ENCODE measurements around the gene IL17RA.

IL17RA gene, protein sequence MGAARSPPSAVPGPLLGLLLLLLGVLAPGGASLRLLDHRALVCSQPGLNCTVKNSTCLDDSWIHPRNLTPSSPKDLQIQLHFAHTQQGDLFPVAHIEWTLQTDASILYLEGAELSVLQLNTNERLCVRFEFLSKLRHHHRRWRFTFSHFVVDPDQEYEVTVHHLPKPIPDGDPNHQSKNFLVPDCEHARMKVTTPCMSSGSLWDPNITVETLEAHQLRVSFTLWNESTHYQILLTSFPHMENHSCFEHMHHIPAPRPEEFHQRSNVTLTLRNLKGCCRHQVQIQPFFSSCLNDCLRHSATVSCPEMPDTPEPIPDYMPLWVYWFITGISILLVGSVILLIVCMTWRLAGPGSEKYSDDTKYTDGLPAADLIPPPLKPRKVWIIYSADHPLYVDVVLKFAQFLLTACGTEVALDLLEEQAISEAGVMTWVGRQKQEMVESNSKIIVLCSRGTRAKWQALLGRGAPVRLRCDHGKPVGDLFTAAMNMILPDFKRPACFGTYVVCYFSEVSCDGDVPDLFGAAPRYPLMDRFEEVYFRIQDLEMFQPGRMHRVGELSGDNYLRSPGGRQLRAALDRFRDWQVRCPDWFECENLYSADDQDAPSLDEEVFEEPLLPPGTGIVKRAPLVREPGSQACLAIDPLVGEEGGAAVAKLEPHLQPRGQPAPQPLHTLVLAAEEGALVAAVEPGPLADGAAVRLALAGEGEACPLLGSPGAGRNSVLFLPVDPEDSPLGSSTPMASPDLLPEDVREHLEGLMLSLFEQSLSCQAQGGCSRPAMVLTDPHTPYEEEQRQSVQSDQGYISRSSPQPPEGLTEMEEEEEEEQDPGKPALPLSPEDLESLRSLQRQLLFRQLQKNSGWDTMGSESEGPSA

DNA sequence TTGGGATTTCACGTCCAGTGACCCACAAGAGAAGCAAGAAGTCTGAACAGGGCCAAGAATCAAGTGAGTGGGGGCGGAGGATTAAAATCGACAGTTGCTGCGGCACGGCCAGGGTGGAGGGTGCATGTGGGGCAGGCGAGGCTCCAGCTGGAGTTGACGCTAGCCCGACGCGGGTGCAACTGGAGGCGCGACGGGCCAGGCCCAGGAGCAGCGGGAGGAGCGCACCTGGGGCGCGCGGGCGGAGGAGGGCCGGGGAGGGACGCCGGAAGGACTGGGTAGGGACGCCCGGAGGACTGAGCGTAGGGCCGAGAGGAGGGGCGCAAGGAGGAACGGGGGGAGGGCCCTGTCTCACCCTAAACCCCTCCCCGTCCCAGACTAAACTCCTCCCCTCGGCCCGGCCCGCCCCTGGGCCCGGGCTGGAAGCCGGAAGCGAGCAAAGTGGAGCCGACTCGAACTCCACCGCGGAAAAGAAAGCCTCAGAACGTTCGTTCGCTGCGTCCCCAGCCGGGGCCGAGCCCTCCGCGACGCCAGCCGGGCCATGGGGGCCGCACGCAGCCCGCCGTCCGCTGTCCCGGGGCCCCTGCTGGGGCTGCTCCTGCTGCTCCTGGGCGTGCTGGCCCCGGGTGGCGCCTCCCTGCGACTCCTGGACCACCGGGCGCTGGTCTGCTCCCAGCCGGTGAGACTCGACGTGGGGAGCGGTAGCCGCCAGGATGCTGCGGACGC is at the start of gene IL17RA:
Gene IL17RA, plus strand, starts transcription at position 447 of the 723 bp plus-strand sequence. Its CDS starts 92 bp downstream, at position 539.
- peak; percentile 91 for DNase-seq

DNA sequence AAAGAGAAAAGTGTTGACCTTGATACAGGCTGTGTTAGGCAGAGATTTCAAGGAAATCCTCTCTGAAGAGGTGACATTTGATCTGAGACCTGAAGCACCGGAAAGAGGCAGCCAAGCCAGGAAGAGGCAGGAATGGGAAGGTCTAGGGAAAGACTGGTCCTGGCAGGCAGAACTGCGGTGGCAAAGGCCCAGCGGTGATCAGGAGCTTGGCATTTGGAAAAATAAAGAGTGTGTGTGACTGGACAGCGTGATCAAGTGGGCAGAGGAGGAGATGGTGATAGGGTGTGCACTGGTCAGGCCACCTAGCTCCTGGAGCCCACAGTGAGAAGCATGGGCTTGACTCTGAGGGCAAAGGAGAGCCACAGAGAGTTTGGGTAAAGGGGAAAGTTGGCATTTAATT is 49.6 kb upstream of the IL17RA start:
- DNase-seq = no peak

DNA sequence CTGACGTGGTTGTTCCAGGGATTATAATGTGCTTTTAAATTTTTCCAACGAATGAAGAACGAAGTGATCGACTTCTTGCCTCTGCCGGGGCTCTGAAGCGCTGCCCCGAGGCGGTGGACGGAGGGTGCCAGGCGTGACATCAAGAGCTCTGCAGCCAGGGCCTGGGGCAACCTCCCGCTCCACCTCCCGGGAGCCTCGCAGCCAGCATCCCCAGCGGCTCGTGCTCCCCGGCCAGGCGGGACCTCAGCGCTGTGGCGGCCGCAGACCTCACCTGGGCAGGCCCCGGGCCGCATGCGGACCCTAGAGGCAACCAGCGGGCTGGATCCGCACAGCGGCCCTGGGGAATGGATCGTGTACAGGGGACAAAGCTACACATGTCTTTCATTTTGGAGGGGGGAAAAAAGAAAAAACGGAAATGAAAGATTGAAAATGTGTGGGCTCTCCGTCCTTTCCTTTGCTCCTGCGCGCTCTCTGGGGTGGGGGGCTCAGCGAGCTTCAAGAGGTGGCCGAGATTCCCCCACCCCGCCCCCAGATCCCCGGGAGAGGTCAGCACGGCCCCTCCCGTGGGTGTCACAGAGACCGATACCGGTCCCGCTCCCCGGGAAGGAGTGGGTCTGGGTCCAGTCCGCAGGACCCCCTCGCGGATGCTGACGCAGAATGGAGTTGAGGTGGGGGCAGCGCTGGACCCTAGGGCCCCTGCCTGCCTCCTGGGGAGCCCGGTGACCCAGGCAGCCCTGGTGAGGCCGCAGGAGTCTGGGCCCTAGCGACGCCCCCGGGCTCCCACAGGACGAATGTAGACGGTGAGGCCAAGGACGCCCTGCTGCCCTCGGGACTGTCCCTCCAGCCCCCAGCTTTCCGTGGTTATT is 48.6 kb upstream of the IL17RA start:
- DNase-seq = peak; percentile 24

DNA sequence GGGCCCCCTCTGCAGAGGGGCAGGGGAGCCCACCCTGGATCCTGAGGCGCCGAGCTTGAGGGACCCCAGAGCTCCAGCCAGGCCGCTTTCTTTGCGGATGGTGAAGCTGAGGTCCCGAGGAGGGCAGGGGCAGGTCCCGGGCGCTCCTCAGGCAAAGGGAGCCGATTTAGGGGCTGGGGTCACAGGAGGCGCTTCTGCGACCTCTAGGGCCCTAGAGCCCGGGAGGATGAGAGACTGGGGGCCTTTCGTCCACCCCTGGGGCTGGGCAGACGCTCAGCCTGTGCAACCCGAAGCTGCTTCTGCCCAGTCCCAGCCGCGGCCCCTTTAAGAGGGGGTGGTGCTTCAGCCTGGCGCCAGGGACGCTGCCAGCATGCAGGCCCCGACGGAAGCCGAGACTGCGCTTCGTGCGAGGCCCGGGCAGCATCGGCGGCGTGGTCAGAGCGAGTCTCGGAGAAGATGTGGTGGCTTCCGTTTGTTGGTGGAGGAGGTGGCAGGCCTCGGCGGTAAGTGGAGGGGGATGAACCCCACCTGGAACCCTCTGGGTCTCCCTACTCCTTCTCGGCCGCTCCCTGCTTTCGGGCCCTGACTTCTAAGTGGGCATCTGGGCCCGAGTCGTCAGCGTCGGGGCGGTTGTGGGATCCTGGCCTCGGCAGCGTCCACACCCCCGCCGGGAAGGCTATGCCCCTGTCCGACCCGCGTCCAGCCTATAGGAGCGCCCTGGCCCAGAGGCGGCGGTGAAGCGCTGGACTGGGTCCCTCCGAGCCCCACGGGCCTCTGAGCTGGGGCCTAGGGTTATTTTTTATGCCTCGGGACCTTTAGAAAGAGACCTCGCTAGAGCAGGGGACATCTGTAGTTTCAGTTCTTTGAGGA is 47.7 kb upstream of the IL17RA start:
- DNase-seq = peak; percentile 6

DNA sequence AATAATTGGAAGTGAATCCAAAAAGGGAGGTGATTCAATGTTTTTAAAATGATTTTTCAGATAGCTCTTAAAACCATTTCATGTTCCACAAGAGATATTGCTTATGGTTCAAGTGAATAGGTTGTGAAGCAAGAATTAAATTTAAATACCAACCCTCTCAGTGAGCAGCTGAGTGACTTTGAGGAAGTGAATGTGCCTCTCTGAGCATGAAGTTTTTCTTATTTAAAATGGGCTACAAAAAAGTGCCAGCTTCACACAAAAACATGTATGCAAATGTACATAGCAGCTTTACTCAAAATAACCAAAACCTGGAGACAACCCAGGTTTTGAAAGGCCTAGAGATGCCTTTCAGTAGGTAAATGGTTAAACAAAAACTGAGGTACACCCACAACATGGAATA is 41.3 kb upstream of the IL17RA start:
- no peak for DNase-seq

DNA sequence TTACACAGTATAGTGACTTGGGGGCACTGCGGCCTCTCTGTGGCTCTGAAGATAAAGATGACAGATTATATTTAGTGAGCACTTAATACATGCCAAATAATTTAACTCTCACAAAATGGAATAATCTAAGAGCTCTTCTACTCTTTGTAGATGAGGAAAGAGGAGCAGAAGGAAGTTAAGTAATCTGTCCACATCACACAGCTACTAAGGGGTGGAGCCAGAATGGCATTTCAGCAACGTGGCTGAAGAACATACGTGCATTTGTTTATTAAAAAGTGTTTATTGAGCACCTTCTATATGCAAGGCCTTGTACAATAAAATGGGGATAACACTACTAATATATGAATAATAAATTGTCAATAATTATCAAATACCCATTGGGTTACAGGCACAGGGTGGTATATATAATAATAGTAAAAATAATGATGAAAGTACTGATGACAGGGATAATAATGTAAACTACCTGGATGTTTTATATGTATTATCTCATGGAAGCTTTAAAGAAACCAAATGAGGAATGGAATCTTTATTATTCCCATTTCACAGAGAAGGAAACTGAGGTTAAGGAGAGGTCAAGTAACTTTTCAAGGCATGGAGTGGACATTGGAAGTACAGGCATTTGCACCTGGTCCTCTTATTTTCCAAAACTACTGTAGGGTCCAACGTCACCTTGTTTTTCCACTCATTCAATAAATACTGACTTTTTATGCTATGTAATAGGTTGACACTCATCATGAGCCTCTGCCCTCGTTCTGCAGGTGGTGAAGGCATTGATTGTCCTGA is 38.0 kb upstream of the IL17RA start:
- DNase-seq = no peak

DNA sequence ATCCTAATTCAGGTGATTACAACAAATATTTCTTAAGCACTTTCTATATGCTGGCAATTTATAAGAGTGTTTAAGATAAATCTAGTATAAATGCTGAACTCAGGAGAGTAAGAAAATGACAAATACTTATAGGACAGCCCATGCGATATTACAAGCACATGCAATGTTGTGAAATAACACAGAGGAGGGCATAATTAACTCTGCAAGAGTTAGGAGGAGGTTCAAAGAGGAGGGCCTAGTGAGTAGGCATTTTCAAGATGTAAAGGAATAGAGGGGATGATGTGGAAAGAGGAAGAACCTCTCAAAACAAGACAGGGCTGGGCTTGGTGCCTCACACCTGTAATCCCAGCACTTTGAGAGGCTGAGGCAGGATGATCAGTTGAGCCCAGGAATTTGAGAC is 37.1 kb upstream of the IL17RA start:
- no peak for DNase-seq

DNA sequence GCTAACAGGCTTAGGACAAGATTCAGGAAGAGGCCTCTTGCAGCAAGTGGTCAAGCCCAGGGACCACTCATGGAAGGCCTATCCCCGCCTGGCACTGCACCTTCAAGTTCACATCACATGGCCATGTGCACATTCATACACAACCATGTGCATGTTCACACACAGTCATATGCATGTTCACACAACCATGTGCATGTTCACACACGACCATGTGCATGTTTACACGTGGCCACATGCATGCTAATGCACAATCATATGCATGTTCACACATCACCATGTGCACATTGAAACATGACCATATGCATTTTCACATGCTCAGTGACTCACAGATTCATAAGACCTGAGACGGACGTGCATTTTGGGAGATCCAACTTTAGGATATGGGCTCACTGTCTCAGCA is 28.7 kb upstream of the IL17RA start:
- DNase-seq = no peak

DNA sequence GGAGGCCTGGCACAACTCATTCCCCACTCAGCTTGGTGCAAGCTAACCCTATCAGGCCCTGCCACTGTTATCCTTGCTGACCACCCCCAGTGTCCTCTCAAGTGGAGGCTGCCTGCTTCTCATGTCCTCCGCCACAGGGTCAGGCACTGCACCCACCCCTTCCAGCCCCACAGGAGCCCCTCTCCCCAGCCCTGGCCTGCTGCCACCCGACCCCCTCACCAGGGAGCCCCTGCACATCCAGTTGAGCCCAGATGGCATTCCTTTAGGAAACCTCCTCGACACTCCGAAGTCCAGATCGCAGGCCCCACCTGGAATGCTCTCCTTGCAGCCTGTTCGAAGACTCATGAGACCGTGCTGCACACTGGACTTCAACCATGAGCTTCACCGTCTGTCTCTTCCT is 28.0 kb upstream of the IL17RA start:
- no peak for DNase-seq

DNA sequence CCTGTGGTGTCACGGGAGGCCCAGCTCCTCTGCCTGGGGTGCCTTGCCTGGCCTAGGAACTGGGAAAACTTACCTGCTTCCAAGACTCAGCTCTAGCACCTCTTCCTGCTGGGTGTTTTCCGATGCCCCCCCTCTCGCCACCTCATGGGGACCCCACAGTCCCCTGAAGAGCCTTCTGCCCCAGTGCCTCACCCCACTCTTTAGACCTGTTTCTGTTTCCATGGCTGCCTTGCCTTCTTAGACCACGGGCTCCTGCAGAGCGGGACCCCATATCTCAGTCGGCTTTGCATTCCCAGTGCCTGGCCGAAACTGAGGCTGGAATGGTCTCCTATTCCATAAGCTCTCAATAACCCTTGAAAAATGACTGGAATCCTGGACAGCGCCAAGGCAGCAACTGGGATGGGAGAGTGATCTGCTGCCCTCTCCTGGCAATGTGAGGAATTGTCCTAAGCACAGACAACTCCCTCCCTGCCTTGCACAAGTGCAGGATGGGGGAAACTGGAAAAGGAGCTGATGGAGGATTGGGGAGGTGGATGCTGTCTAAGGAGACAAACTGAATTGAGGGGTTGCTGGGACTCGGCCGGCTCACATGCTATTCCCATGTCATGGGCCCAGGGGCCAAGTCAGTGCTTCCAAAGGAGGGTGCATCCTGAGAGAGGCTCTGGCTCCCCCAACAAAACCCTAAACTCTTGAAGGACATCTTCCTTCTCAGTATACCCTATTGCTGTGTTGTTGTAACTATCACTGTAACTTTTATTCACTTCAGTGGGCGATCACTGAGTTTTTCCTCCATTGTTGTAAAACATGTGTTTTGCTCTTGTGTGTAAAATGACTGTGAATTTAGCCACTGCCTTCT is 26.6 kb upstream of the IL17RA start:
- DNase-seq = peak; percentile 89

DNA sequence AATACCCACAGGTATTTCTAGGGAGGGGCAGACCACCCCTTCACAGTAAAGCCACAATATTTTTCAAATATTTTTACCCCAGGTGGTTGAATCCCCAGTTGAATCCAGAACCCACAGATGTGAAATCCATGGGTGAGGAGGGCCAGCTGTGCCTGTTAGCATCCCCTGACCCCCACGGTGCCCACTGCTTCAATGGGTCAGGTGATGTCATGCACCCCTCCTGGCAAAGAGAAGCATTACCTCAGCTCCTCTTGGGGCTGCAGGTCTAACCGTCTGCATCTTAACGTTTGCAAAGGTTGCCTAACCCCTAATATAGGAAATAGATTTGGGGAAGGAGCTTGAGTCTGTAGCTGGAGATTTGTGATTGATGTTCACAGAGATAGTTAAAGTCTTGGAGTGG is 24.7 kb upstream of the IL17RA start:
- no peak for DNase-seq

DNA sequence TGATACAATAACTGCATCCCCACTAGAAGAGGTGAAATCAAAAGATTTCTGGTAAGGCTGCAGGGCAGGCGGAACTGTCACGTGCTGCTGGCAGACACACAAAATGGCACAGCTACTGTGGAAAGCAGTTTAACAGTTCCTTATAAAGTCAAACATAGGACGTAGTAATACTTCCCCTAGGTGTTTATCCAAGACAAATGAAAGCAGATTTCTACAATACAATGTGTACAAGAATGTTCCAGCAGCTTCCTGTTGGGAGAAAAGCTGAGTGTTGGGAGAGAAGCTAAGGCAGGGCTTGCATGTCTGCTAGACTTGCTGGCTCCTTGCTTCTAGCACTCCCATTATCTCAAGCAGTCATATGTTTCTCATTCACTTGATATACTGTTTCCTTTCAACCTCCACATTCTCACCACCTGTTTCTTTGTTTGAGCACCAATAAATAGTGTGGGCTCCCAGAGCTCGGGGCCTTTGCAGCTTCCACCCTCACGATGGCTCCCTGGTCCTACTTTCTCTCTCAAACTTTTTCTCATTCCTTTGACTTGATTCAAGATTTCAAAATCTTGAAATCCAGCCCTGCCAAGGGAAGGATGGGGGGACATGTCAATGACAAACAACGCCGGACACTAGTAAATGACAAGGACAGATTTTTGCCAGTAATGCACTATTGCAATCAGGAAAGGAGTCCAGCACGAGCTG is 21.2 kb upstream of the IL17RA start:
- DNase-seq = peak; percentile 17

DNA sequence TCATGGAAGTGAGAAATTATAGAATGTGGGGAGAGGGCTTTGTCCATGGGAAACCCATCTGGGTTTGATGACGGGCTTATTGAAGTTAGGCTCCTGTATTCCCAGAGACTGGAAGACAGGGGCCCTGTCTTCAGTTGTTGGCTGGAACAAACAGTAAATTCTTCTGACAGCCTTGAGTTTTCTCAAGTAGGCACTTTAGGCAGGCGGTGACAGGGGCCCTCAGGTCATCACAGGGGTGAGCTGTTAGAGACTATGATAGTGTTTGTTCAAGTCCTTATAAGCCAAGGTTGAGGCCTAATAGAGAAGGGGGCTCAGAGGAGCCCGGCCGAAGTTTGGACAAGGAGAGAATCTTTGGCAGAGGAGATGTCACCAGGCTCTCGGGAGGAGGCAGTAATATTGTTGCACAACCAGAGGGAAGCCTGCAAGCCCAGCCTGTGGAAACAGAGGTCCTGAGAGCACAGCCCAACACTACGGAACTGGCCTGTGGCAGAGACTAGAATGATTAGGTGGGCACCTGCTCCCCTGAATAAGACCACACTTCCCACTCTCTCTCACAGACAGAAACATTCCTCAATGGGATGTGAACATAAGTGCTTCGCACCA is 20.2 kb upstream of the IL17RA start:
- DNase-seq = no peak

DNA sequence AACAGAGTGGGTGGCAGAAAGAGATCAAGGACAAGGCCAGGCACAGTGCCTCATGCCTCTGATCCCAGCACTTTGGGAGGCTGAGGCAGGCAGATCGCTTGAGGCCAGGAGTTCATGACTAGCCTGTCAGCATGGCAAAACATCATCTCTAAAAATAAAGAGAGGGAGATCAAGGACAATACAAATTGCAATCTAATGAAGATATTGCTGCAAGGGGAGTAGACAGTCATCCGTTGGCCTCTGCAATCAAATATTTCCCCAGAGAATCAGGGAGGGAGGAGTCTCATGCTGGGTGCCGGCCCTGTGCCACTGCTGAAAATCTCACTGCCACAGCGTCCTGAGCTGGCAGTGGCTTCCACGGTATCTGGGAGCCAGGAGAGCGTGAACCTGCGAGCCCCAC is 19.4 kb upstream of the IL17RA start:
- no peak for DNase-seq

DNA sequence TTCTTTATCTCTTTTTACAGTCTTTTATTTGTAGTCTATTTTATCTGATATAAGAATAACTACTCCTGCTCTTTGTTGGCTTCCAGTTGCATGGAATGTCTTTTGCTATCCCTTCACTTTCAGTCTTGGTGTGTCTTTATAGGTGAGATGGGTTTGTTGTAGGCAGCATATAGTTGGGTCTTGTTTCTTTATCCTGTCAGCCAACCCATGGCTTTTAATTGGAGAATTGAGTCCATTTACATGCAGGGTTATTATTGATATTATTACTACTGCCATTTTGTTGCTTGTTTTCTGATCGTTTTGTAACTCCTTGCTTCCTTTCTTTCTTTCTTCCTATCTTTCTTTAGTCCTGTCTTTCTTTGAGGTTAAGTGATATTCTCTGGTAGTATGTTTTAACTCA is 11.9 kb upstream of the IL17RA start:
- DNase-seq = no peak

DNA sequence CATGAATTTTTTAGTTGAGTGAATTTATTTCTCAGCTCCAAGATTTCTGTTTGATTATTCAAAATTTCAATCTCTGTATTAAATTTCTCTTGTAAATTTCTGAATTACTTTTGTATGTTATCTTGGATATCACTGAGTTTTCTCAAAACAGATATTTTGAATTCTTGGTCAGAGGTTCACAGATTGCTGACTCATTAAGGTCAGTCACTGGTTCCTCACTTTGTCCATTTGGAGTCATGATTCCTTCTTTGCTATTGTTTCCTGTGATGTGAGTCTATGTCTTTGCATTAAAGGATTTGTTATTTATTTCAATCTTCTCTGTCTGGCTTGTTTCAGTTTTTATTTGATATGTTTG is 10.2 kb upstream of the IL17RA start:
- no peak for DNase-seq

DNA sequence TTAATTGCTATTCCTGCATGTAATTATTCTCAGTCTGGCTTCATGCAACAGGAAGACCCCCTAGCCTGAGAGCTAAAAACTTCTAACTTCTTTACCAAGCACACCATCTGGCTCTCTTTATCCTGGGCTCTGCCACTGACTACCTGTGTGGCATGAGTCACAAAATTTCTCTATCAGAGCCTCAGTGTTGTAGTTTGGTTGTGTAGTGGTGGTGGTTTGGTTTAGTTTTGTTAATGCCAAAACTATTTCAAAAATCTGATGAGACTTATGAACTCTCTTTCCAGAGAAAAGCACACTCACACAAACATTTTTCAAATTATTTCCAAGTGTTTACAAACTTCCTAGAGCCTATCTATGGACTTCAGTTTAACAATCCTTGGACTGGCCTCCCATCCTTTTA is 7.5 kb upstream of the IL17RA start:
- no peak for DNase-seq

DNA sequence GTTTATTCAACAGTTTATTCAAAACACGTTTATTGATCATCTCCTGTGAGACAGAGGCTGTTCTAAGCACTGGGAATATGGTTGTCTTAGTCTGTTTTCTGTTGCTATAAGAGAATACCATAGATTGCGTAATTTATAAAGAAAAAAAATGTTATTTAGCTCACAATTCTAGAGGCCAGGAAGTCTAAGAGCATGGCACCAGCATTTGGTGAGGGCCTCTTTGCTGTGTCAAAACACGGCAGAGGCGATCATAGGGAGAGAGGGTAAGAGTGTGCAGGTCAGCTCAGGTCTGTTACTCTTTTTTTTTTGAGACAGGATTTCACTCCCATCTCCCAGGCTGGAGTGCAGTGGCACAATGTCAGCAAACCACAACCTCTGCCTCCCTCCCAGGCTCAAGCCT is 5.2 kb upstream of the IL17RA start:
- DNase-seq = no peak

DNA sequence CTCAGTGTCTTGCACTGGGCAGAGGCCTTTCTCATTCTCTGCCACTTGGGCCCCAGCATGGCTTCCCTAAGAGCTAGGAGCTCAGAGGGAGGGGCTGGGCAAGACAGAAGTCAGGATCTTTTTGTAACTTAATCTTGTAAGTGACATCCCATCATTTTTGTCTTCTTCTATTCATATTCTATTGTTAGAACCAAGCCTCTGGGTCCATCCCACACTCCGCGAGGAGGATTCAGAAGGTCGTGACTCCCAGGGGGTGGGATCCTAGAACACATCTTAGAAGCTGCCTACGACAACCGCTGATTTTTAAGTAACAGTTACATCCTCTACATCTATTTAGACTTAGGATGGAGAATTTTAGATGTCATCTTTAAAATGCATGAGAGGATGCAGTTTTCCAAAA is 1.5 kb upstream of the IL17RA start:
- no peak for DNase-seq
